Measurements from ENCODE around the gene SKAP1.

DNA sequence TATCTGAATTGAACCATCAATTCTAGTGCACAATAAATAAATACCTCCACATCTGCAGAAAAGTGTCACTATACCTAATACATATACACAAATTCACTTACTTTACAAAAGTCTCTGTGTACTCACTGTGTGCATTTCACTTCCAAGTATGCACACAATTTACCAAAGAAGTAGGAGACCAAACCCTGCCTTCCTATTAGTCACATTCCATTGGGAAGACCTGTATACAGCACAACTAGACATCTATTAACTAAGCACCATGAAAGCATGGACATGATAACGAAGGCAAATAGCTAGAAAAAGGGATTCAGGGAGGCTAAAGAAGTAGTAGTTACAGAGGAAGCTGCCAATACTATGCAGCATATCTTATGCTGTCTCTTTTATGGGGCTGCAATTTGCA is 183.0 kb downstream of the SKAP1 start:
- TF ChIP-seq, protein P1, sequence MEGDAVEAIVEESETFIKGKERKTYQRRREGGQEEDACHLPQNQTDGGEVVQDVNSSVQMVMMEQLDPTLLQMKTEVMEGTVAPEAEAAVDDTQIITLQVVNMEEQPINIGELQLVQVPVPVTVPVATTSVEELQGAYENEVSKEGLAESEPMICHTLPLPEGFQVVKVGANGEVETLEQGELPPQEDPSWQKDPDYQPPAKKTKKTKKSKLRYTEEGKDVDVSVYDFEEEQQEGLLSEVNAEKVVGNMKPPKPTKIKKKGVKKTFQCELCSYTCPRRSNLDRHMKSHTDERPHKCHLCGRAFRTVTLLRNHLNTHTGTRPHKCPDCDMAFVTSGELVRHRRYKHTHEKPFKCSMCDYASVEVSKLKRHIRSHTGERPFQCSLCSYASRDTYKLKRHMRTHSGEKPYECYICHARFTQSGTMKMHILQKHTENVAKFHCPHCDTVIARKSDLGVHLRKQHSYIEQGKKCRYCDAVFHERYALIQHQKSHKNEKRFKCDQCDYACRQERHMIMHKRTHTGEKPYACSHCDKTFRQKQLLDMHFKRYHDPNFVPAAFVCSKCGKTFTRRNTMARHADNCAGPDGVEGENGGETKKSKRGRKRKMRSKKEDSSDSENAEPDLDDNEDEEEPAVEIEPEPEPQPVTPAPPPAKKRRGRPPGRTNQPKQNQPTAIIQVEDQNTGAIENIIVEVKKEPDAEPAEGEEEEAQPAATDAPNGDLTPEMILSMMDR (conservative IDR thresholded peaks at IDR 0.05), result no peak
- no peak for TF ChIP-seq EZH2 (IDR thresholded peaks at IDR 0.05; ENCODE audit: low read depth)
